Esophagus squamous epithelium (tissue), 5 donors: ENCODE data around the gene TRAF7. TPM values are rescaled to one million over a fixed set of nuclear protein-coding genes. Genes with fewer than 3 reads are reported as not detected.
A peak's percentile ranks its signal among the peaks of the same experiment; 100 is the strongest.

Experiments used
- DNase-seq: peaks from one replicate; lab custom pipeline; 2025; lab: John Stamatoyannopoulos, UW
- H3K27ac ChIP-seq, 4 donors: fragments of 200-600 bp; sonication (generic); one replicate each; pipeline ENCODE4 v1.5.1; 2016 to 2019; ENCODE audit warnings: mild to moderate bottlenecking in 1 of 4
- H3K27me3 ChIP-seq, 4 donors: fragments of 200-600 bp; sonication (generic); 1 replicate in 3 of 4; 2 replicates in 1 of 4; pipeline versions ENCODE4 v1.5.1 to v1.6.0; 2017 to 2021; ENCODE audit warnings: antibody characterized with exemption in 1 of 4
- H3K36me3 ChIP-seq, 3 donors: fragments of 200-600 bp; sonication (generic); one replicate each; pipeline ENCODE4 v1.5.1; 2016 to 2019
- H3K4me1 ChIP-seq, 3 donors: fragments of 200-600 bp; sonication (generic); one replicate each; pipeline ENCODE4 v1.5.1; 2017 to 2019
- H3K4me3 ChIP-seq, 4 donors: fragments of 200-600 bp; sonication (generic); 1 replicate in 3 of 4; 2 replicates in 1 of 4; pipeline ENCODE4 v1.5.1; 2016 to 2019; ENCODE audit warnings: mild to moderate bottlenecking in 2 of 4, moderate library complexity in 1 of 4
- H3K9me3 ChIP-seq, 3 donors: fragments of 200-600 bp; sonication (generic); one replicate each; pipeline ENCODE4 v1.5.1; 2016 to 2019
- POLR2A ChIP-seq, 4 donors: fragments of 450-650 bp; IDR thresholded peaks; one replicate each; pipeline ENCODE4 v1.6.1; 2017; ENCODE audit warnings: antibody characterized with exemption in 4 of 4, mild to moderate bottlenecking in 4 of 4, moderate library complexity in 3 of 4
- WGBS, 2 donors: methylation state at CpG; one replicate each; pipeline ENCODE4 v1.1.5; 2018; 5-methylcytosine and 5-hydroxymethylcytosine counted together
- intact Hi-C: fragments of 100-400 bp; cut with DNase I; formaldehyde crosslinking; loops from one replicate; pipeline ENCODE4 v1.15.0; 2022
- total RNA-seq, 4 donors: library from RNA; depleted of rRNA; stranded (reverse); fragments of >200 nt; gene quantifications; one replicate each; pipeline ENCODE4 v1.1.0, GENCODE V29; 2016
- TF ChIP-seq, protein P1 (sequence below), 6 experiments: fragments of 450-650 bp in 4 of 6; fragments of 200-600 bp in 2 of 6; sonication (generic) in 2 of 6; IDR thresholded peaks; one replicate each; pipeline ENCODE4 v1.5.1; 2016 to 2019; ENCODE audit warnings: antibody characterized with exemption in 6 of 6, mild to moderate bottlenecking in 4 of 6, moderate library complexity in 4 of 6
- donor health status: DM: yes; HTN: yes; CAD: no.

Gene TRAF7
- total RNA-seq, 4 donors from 2014 or later, result 46.9 to 79.6 (median 73.2) TPM

DNA sequence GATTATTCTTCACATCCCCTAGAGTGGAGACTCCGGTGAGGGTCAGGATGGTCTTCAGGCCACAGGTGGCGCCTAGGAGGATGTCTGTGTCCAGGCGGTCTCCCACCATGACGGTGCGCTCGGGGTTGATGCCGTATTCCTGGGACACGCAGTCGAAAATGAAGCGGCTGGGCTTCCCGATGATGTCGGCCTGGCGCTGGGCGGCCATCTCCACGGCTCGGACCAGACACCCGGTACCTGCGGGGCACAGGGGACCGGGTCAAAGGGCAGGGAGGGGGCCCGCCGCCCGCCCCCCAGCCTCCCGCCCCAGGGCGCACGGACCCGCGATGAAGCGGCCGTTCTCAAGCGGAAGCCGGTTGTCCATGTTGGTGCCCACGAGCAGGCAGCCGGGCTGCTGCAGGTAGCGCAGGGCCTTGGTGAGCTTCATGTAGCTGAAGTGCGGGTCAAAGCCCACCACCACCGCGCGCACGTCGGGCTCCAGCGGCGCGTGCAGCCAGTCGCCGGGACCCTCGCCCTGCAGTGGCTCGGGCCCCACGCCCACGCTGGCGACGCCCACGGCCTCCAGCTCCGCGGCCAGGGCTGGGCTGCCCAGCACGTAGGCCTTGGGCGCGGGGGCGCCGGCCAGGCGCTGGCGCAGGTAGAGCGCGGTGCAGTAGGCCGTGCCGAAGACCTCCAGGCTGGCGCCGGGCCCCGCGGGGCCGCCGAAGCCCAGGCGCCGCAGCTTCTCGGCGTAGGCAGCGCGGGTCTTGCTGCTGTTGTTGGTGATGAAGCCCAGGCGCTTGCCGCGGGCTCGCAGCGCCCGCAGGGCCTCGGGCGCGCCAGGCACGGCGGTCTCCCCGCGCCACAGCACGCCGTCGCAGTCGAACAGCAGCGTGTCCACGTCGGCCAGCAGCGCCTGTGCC, 58.5 kb downstream of the TRAF7 start:
- peak overlapping the region; percentile 44 to 89 (median 84) for H3K27ac ChIP-seq
- DNase-seq, result no peak
- no peaks in the 10 kb centered on the region for H3K9me3 ChIP-seq
- TF ChIP-seq, protein P1, sequence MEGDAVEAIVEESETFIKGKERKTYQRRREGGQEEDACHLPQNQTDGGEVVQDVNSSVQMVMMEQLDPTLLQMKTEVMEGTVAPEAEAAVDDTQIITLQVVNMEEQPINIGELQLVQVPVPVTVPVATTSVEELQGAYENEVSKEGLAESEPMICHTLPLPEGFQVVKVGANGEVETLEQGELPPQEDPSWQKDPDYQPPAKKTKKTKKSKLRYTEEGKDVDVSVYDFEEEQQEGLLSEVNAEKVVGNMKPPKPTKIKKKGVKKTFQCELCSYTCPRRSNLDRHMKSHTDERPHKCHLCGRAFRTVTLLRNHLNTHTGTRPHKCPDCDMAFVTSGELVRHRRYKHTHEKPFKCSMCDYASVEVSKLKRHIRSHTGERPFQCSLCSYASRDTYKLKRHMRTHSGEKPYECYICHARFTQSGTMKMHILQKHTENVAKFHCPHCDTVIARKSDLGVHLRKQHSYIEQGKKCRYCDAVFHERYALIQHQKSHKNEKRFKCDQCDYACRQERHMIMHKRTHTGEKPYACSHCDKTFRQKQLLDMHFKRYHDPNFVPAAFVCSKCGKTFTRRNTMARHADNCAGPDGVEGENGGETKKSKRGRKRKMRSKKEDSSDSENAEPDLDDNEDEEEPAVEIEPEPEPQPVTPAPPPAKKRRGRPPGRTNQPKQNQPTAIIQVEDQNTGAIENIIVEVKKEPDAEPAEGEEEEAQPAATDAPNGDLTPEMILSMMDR (IDR thresholded peaks at IDR 0.05), result no peak
- no peak for TF ChIP-seq POLR2A (IDR thresholded peaks at IDR 0.05)
- intact Hi-C loops, result no loop called here
- H3K4me1 ChIP-seq, result peaks cover 20 to 40% (median 25%) of the 10 kb centered on the region in 3 donors
- peak overlapping the region; percentile 59 to 92 (median 86) for H3K4me3 ChIP-seq
- 4 to 5% methylated on average over 4 to 9 of the region's 98 CpGs for WGBS, 2 donors
- H3K27me3 ChIP-seq, result no peaks in the 10 kb centered on the region
- peaks cover 2 to 16% (median 5%) of the 10 kb centered on the region in 3 donors for H3K36me3 ChIP-seq

- peak within 1 kb of the TSS; percentile 67 to 92 (median 86) for H3K4me3 ChIP-seq
- TF ChIP-seq POLR2A (IDR thresholded peaks at IDR 0.05), result no peak
- TF ChIP-seq, protein P1 (IDR thresholded peaks at IDR 0.05), result no peak
- no peak for DNase-seq
- peak within 1 kb of the TSS; percentile 80 to 95 (median 92) for H3K27ac ChIP-seq
- peaks cover 20 to 40% (median 25%) of the 10 kb centered on the region in 3 donors for H3K4me1 ChIP-seq
- H3K36me3 ChIP-seq, result peaks cover 0 to 10% (median 0%) of the 10 kb centered on the region in 3 donors
- H3K9me3 ChIP-seq, result no peaks in the 10 kb centered on the region
- no peaks in the 10 kb centered on the region for H3K27me3 ChIP-seq
- intact Hi-C loops, result no loop called here
- no CpG with 5 or more reads among the region's 48 CpGs for WGBS, 2 donors
Measured at GRCh38 chr16:2214719-2214968, 59.1 kb downstream of the TRAF7 start, which contains the start of gene PGP. Gene PGP, minus strand, starts transcription at chr16:2214840. Its CDS starts 63 bp downstream, at chr16:2214777.

GRCh38 chr16:2216330-2216729, 60.7 kb downstream of the TRAF7 start:
- DNase-seq, result no peak
- Histone ChIP-seq H3K4me1 (peaks cover 20 to 40% (median 25%) of the 10 kb centered on the region in 3 donors), H3K36me3 (no peaks in the 10 kb centered on the region), H3K27ac (no peak overlapping the region), H3K9me3 (no peaks in the 10 kb centered on the region), H3K4me3 (no peak overlapping the region), H3K27me3 (no peaks in the 10 kb centered on the region)
- TF ChIP-seq, protein P1 (IDR thresholded peaks at IDR 0.05), result no peak
- TF ChIP-seq POLR2A (IDR thresholded peaks at IDR 0.05), result no peak
- intact Hi-C loops, result no loop called here
- 90 to 95% methylated on average over 4 of the region's 4 CpGs for WGBS, 2 donors

- intact Hi-C loops, result no loop called here
- Histone ChIP-seq H3K4me3 (peak within 1 kb of the TSS; percentile 81 to 99 (median 81)), H3K4me1 (peaks cover 12 to 45% (median 20%) of the 10 kb centered on the region in 3 donors), H3K27me3 (no peaks in the 10 kb centered on the region), H3K9me3 (no peaks in the 10 kb centered on the region), H3K27ac (peak within 1 kb of the TSS; percentile 89 to 95 (median 94)), H3K36me3 (peaks cover 0 to 17% (median 2%) of the 10 kb centered on the region in 3 donors)
- TF ChIP-seq, protein P1 (IDR thresholded peaks at IDR 0.05), result peak in 4 of 6 experiments; percentile 9 to 60 (median 34)
- peak in 3 of 4 donors; percentile 82 to 93 (median 93) for TF ChIP-seq POLR2A (IDR thresholded peaks at IDR 0.05)
- peak; percentile 97 for DNase-seq
- WGBS, 2 donors, result 0 to 1% methylated on average over 3 to 37 of the region's 82 CpGs
Measured at GRCh38 chr16:2223221-2223941, 67.8 kb downstream of the TRAF7 start, which contains the start of gene E4F1. Gene E4F1, plus strand, starts transcription at chr16:2223591. Its CDS starts 23 bp downstream, at chr16:2223614.
